Stimulated activated CD4-positive, alpha-beta T cell treated with anti-CD3 and anti-CD28 coated beads, Interleukin-15, amount 100 ng/mL, for 24 hours (primary cell): Measurements from ENCODE around the gene FAM83D.
"Not testable (repeated sequence)": the region's sequence is repeated elsewhere in the genome, so short reads cannot be mapped to it uniquely, and the experiment has no call there.

ENCODE experiments used
- DNase-seq: peaks from one replicate; pipeline ENCODE4 v3.0.0-alpha.2; 2020

The FAM83D gene

DNA sequence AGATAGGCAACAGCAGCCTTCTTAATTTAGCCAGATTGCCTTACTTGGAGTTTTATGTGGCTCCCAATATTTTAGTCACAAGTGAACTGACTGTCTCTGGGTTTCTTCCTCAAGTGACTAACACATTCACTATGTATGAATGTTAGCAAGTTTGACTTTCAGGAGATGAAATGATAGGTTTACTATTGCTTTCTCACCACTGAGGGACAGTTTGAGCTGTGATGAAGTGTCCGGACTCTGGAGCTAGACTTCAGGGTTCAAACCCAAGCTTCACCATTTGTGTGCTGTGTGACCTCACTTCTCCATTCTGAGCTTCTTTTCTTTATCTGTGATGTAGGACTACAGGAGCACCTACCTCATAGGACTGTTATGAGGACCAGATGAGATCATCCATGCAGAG is 44.1 kb downstream of the FAM83D start:
- DNase-seq: no peak

DNA sequence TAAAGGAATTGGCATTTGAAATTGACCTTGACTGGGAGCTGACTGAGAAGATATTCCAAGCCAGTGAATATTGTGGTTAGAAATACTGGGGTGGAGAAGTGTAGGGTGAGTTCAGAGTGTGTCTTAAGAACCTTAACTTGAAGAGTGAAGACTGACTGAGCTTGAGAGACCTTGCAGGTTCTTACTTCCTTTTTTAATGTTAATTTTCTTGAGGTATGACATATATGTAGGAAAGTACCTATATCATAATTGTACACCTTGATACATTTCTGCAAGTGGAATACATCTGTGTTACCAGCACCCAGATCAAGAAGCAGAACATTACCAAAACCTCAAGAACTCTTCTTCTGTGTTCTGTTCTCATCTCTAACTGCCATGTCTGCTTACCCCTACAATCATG is 46.9 kb downstream of the FAM83D start:
- DNase-seq: no peak

- DNase-seq: no peak
These were observed 47.4 kb downstream of the FAM83D start for GRCh38 chr20:38973645-38974044.

DNA sequence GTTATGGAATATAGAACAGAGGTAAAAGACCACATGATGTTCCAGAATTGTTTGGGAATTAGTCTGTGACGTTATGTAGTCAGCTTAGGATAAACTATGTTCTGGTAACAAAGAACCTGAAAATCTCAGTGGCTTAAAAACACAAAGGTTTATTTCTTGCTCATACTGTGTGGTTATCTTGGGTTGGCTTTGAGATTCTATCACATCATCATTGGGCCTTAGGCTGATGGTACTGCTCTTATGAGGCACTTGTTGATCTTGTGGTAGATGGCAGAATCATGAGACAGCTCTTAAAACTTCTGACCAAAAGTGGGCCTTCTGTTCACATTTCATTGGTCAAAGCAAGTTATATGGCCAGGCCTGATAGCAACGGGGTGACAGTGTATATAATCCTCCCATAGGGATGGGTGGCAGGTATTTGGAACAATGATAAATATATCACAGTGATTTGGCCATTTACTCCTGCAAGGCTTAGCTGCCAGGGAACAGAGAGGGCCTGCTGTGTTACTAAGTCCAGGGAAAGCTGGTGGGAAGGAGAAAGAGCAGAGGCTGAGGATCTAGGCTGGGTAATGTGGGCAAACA is 49.4 kb downstream of the FAM83D start:
- no peak for DNase-seq

GRCh38 chr20:38979434-38979833 is 53.2 kb downstream of the FAM83D start:
- DNase-seq: no peak

DNA sequence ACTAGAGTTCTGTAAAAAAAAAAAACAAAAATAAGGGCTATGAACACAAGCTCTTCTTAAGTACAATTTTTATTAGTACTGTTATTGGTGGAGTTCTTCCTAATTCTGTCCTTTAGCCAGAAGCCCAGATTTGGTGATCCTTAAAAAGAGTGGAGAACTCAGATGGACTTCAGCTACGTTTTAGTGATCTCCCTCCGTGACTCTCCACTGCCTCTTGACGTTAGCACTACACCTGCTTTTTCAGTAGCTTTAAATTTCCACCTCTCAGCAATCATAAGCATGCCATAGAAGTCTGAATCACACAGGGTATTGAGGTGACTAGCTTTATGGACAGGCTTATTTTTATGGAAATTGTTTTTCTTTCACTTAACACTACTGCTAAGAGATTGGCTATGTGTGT is 53.6 kb downstream of the FAM83D start:
- DNase-seq: no peak

- no peak for DNase-seq
These were observed 56.1 kb downstream of the FAM83D start for GRCh38 chr20:38982291-38982690.

DNA sequence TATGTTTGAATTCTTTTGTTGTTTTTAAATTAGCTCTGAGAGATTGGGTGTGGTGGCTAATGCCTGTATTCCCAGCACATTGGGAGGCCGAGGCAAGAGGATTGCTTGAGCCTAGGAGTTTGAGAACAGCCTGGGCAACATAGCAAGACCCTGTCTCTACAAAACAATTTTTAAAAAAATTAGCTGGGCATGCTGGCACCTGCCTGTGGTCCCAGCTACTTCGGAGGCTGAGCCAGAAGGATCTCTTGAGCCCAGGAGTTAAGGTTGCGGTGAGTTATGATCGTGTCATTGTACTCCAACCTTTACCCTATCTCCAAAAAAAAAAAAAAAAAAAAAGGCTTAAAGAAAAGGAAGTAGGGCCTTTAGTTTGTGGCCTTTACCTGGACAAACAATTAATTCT is 58.8 kb downstream of the FAM83D start:
- no peak for DNase-seq

- no peak for DNase-seq
These were observed 59.5 kb downstream of the FAM83D start for GRCh38 chr20:38985603-38986170.

DNA sequence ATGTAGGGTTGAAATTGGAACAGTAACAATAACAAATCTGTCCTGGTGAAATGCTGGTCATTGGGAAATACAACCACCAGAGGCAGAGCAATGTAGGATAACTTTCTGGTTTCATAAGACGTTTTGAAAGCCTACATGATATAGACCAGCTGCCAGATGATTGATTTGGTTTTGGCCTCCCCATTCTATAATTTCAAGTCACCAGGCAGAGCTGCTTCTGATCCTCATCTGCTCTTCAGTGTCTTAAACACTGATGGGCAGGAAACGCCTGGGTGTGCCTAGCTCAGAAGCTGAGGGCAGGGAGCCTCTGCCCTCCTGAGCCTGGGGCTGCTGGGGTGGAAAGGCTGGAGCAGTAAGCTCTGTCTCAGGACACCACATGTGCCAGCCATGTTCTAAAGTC is 60.4 kb downstream of the FAM83D start:
- DNase-seq: no peak

- DNase-seq: no peak
These were observed 61.6 kb downstream of the FAM83D start for GRCh38 chr20:38987777-38988176.

DNA sequence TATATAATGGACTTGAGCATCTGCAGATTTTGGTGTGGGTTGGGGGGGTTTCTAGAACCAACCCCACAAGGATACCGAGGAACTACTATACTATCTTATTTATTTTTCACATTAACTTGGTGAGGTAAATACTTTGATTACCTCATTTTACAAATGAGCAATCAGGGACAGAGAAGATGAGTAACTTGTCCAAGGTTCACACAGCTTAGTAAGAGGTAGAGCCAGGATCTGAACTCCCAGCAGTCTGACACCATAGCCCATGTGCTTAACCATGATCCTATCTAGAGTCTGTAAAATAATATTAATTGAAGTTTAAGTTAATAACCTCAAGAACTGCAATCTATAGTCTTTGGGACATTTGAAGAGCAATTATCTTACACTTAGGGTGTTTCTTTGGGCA is 64.5 kb downstream of the FAM83D start:
- no peak for DNase-seq

GRCh38 chr20:38991814-38992704 is 65.8 kb downstream of the FAM83D start:
- no peak for DNase-seq

DNA sequence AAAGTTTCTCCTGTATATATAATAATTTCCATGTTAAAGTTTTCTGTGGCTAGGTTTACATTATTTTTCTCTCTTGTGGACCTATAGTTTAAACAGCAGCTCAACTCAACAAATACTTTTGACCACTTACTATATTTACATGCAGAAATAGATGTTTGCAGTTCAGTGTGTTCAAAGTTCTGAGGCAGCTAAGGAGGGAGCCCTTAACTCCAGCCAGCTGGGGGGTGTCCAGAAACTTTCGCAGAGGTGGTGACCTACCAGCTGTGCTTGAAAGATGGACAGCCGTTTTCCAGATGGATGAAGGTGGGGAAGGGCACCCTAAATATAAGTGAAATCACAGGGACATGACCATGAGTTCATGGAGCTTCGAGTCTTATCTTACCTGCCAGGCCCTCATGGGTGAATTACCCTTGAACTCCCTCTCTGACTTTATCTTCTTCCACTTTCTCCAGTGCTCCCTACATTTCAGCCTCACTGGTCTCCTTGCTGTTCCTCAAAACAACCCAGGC is 69.4 kb downstream of the FAM83D start:
- DNase-seq: no peak

DNA sequence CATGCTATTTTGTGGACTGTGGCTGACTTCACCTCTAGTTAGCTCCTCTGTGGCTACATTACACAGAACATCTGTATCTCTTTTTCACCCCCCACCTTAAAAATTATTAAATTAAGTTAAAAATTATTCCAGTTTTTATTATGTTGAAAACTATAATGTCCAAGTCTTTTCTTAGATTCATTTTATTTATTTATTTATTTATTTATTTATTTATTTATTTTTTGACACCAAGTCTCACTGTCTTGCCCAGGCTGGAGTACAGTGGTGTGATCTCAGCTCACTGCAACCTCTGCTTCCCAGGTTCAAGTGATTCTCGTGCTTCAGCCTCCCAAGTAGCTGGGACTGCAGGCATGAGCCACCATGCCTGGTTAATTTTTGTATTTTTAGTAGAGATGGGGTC is 70.6 kb downstream of the FAM83D start:
- DNase-seq: not testable (repeated sequence)

- peak; percentile 85 for DNase-seq
These were observed 71.4 kb downstream of the FAM83D start for GRCh38 chr20:38997622-38998021.

DNA sequence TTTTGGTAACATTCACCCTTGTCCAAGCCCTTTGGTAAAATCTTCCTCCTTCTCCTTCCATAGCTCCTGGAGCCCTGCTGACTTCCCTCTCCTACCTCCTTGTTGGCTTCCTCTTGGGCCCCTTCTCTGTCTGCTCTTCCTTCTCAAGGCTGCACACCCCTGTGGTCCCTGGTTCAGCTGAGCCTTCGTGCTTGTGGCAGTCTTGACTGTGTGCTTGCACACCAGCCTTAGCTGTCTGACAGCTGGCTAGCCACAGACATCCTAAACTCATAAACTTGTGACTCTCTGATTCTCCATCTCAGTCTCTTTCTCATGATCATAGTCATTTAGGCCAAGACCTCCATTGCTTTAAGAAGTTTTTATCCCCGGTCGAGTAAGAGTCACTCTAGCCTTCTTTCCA is 73.0 kb downstream of the FAM83D start:
- no peak for DNase-seq

DNA sequence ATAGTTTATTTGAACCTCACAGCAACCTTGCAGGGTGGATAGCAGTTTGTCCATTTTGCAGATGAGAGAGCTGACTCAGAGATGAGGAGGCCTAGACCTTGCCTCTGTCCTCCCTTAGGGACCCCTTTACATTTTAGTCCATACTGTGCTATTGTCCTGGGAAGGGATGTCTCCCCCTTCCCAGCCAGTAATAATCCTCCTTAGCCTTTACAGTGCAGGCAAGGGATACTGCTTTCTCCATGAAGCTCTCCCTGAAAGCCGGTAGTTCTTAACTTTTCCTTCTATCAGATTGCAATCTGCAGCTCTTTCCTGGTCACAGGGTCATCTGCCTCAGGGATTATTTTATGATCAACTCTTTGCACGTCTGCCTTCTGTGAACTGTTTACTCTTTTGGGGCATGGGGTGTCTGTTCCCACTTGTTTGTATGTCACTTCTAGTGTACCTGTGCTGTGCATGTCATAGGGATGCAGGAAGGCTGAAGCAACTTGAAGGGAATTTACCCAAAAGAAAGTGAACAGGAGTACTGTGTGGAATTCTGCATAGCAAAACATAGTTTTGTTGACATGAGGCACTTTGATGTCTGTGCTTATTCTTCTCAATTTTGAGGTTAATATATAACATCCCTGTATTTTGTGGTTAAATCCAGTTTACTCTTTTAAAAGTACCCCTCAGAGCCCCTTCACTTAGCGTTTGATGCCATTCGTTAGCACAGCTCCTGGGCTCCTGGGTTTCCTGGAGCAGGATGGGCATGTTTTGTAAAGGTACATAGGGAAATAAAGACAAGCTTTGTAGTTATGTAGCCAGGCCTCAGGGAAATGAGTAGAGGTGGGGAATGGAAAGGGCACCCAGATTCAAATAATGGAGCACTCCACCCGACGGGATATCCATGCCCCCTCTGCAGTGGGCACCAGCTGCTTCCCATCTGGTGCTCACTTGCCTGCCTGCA is 74.0 kb downstream of the FAM83D start:
- DNase-seq: no peak
